Measurements from ENCODE around the gene KNOP1. TPM values are rescaled to one million over a fixed set of nuclear protein-coding genes. Genes with fewer than 3 reads are reported as not detected.
A peak's percentile ranks its signal among the peaks of the same experiment; 100 is the strongest.

Gene KNOP1
- total RNA-seq, 6 experiments from 2014 or later: 3.4 to 9.4 (median 7.3) TPM

DNA sequence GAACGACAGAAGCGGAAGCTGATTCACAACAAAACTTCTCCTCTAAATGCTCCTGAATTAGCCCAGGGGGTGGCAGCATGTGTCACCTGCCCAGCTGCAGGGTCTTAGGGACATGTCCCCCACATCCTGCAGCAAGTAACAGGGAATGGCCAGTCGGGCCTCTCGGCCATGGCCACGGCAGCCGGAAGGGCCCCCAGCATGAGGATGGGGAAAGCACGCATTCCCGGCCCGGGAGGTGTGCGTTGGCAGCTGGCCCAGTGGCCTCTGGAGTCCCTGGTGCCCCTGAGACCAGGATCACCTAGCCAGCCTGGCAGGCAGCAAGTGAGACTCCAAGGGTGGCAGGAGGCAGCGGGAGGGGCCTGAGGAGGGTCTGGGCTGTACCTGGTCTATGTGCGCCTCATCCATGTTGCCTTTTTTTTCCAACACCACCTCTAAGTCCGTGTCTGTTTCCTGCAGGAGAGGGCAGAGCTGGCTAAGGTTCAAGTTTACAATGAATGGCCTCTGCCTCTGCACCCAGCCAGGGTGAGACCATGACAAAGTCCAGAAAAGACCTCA is 7.0 kb downstream of the KNOP1 start:
- ATAC-seq (peak in 2 of 4 donors; percentile 17 to 34), DNase-seq (no peak)
- TF ChIP-seq, protein P1, sequence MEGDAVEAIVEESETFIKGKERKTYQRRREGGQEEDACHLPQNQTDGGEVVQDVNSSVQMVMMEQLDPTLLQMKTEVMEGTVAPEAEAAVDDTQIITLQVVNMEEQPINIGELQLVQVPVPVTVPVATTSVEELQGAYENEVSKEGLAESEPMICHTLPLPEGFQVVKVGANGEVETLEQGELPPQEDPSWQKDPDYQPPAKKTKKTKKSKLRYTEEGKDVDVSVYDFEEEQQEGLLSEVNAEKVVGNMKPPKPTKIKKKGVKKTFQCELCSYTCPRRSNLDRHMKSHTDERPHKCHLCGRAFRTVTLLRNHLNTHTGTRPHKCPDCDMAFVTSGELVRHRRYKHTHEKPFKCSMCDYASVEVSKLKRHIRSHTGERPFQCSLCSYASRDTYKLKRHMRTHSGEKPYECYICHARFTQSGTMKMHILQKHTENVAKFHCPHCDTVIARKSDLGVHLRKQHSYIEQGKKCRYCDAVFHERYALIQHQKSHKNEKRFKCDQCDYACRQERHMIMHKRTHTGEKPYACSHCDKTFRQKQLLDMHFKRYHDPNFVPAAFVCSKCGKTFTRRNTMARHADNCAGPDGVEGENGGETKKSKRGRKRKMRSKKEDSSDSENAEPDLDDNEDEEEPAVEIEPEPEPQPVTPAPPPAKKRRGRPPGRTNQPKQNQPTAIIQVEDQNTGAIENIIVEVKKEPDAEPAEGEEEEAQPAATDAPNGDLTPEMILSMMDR (IDR thresholded peaks at IDR 0.05): no peak
- no peak for TF ChIP-seq POLR2A (IDR thresholded peaks at IDR 0.05)
- Histone ChIP-seq H3K4me1 (no peaks in the 10 kb centered on the region), H3K9me3 (no peaks in the 10 kb centered on the region), H3K27ac (no peak overlapping the region), H3K4me3 (no peak overlapping the region), H3K36me3 (peaks cover 0 to 18% (median 0%) of the 10 kb centered on the region in 4 donors), H3K27me3 (no peaks in the 10 kb centered on the region)
- 61% methylated on average over 7 of the region's 13 CpGs for WGBS (ENCODE audit: insufficient coverage, low coverage, low lambda C conversion rate, missing lambda C conversion rate)
- intact Hi-C loops (cut with DNase I): no loop called here

DNA sequence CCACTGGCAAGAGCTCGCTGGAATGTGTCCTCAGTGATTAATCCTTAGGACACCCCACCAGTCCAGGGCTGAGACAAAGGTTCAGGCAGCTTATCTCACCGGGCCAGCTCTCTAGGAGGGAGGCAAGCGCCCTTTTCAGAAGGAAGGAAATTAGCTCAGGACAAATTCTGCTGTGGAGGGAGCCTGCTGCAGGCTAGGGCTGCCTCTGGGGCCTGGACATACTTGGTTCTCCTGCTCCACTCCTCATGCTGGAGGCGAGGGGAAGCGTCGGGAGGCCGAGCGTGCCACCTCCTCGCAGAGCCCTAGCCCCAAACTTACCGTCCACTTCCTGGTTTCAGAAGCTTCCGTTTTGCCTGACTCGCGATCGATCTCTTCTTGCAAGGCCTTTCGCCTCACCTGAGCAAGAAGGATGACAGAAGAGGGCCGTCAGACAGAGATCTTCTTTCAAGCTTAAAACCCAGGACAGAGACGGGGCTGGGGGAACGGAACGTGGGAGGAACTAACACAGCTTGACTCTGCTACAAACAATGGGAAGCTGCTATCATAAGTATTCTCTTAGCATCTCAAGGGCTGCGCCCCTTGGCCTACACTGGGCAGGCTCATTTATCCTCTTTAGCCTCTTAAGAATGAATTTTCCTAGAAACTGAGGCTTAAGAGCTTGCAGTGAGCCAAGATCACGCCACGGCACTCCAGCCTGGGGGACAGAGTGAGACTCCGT is 7.7 kb downstream of the KNOP1 start:
- no peak overlapping the region for H3K4me3 ChIP-seq
- ATAC-seq: peak; percentile 10 to 60 (median 42)
- no peaks in the 10 kb centered on the region for H3K9me3 ChIP-seq
- peaks cover 0 to 18% (median under 1%) of the 10 kb centered on the region in 4 donors for H3K36me3 ChIP-seq
- intact Hi-C loops (cut with DNase I): no loop called here
- DNase-seq: no peak
- no peaks in the 10 kb centered on the region for H3K4me1 ChIP-seq
- 71% methylated on average over 18 of the region's 23 CpGs for WGBS (ENCODE audit: insufficient coverage, low coverage, low lambda C conversion rate, missing lambda C conversion rate)
- TF ChIP-seq, protein P1 (IDR thresholded peaks at IDR 0.05): no peak
- TF ChIP-seq POLR2A (IDR thresholded peaks at IDR 0.05): no peak
- H3K27me3 ChIP-seq: no peaks in the 10 kb centered on the region
- no peak overlapping the region for H3K27ac ChIP-seq

DNA sequence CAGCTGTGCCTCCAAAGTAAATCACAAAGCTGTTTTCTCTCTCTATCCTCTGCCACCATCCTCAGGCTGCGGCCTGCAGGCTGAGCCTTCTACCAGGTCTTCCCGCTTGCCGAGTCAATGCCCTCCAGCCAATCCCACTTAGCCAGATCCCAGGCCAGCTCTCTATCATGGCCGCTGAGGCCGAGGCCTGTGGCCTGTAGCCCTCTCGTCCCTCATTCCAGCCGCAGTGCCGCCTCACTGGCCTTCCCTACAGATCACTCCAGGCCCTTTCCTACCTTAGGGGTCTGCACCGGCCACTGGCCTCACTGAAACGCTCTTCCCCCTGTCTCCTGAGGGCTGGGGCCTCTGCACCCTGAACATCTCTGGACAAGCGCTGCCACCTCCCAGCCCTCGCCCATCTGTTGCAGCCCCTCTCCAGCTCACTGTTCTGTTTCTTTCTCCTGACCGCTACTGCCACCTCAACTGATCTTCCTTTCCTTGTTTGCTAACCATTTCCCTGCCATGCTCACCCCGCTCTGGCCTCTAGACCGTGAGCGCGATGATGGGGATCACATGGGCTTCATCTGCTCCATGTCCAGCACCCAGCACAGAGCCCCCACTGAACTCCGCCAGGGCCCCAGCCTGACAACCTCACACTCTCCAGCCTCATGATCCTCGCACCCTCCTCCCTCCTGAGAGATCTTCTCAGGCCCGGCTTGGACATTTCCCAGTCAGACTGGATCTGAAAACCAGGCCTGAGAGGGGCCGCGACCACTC is 8.5 kb downstream of the KNOP1 start:
- Histone ChIP-seq H3K27me3 (no peaks in the 10 kb centered on the region), H3K4me3 (no peak overlapping the region), H3K27ac (no peak overlapping the region), H3K4me1 (no peaks in the 10 kb centered on the region), H3K9me3 (no peaks in the 10 kb centered on the region), H3K36me3 (peaks cover 0 to 22% (median 3%) of the 10 kb centered on the region in 4 donors)
- no peak for ATAC-seq
- intact Hi-C loops (cut with DNase I): no loop called here
- 89% methylated on average over 13 of the region's 22 CpGs for WGBS (ENCODE audit: insufficient coverage, low coverage, low lambda C conversion rate, missing lambda C conversion rate)
- TF ChIP-seq POLR2A (IDR thresholded peaks at IDR 0.05): no peak
- TF ChIP-seq, protein P1 (IDR thresholded peaks at IDR 0.05): no peak
- DNase-seq: no peak

DNA sequence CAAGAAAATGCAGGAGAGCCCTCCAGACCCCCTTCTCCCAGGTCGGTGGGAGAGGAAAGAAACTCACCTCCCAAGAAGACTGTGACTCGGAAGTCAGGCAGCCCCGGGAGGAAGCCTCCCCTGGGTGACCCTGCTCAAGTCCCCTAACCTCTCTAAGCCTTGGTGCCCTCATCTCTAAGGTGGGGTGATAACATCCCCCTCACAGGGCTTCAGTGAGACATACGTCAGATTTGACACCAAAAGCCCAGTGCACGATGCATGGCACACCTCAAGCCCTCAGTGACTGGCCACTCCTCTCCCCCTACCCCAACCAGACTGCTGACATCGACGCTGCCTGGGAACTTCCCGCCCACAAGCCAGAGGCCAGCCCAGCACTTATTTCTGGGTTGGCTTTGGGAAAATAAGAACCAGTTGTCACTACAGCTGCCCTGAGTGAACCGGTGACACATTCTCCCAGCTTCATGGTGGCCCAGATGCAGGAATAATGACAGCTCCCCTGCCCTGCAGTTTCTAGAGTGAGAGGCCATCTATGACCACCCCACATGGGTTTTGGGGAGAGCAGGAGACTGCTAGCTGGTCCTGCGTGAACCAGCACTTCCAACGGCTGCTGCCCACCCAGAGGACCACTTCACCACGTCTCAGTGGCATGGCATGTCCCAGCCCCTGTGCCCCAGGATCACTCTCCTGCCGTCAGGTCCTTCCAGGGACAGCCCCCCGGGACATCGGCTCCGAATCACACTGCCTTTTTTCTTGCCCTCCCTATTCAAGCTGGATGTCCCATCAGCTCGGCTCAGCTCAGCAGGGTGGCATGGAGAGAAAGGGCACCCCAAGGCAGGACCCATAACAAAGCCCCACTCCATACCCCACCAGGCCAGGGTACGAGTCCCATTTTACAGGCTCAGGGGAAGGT is 9.5 kb downstream of the KNOP1 start:
- Histone ChIP-seq H3K27me3 (no peaks in the 10 kb centered on the region), H3K4me3 (no peak overlapping the region), H3K9me3 (no peaks in the 10 kb centered on the region), H3K36me3 (peaks cover 0 to 14% (median 5%) of the 10 kb centered on the region in 4 donors), H3K4me1 (no peaks in the 10 kb centered on the region), H3K27ac (no peak overlapping the region)
- intact Hi-C loops (cut with DNase I): no loop called here
- ATAC-seq (no peak), DNase-seq (no peak)
- TF ChIP-seq, protein P1 (IDR thresholded peaks at IDR 0.05): no peak
- TF ChIP-seq POLR2A (IDR thresholded peaks at IDR 0.05): no peak
- WGBS (ENCODE audit: insufficient coverage, low coverage, low lambda C conversion rate, missing lambda C conversion rate): 80% methylated on average over 1 of the region's 18 CpGs

Measured in right lobe of liver (tissue), 6 donors.